GM18951 (cell line): ENCODE results near the gene DNAH10.

Experiments used
- POLR2A ChIP-seq: IDR thresholded peaks from 4 replicates; pipeline ENCODE4 v1.6.1; 2011; ENCODE audit warnings: mild to moderate bottlenecking; ENCODE audit not compliant: insufficient read length, insufficient read depth; ENCODE audit errors: extremely low read depth
- in situ Hi-C: fragments of 300-500 bp; cut with MboI; formaldehyde crosslinking; loops from one replicate; pipeline ENCODE4 v1.12.0; 2022; ENCODE audit warnings: low sequenced_read_pairs, mixed read lengths, inconsistent platforms; ENCODE audit not compliant: unreplicated experiment

Gene DNAH10

GRCh38 chr12:123982269-123982668, 220.2 kb downstream of the DNAH10 start:
- in situ Hi-C loops = no loop called here

GRCh38 chr12:123983822-123984485, 221.9 kb downstream of the DNAH10 start:
- in situ Hi-C loops = no loop called here
- TF ChIP-seq POLR2A = no peak

More at GRCh38 chr12:123982269-123982668, 220.2 kb downstream of the DNAH10 start:
- TF ChIP-seq POLR2A = no peak

- in situ Hi-C loops = no loop called here
- TF ChIP-seq POLR2A = no peak
Observed at GRCh38 chr12:123984903-123985302, 222.8 kb downstream of the DNAH10 start.
